Caco-2 (cell line): ENCODE results near the gene DOCK4. TPM values are rescaled to one million over a fixed set of nuclear protein-coding genes. Genes with fewer than 3 reads are reported as not detected.

Experiments used
- BruUV-seq: library from RNA; stranded (reverse); fragments of 400-500 nt; replicated peaks from 2 replicates; lab custom pipeline; 2021; lab: Mats Ljungman, UMichigan
- CTCF ChIA-PET: fragments of 300-600 bp; sonication (Branson Sonifier 250); formaldehyde crosslinking; loops from one replicate; lab custom pipeline; 2022; ENCODE audit warnings: antibody characterized with exemption; lab: Charles Lee
- POLR2A ChIA-PET: fragments of 300-600 bp; sonication (Branson Sonifier 250); formaldehyde crosslinking; loops from one replicate; lab custom pipeline; 2022; ENCODE audit warnings: antibody characterized with exemption; lab: Charles Lee
- DNase-seq, 2 experiments: peaks; one replicate each; pipeline versions ENCODE4 v3.0.0 to v3.0.0-alpha.2; 2020 to 2022
- H3K27me3 ChIP-seq: replicated peaks from 2 replicates; pipeline ENCODE4 v1.6.0; 2011; ENCODE audit warnings: low read length; ENCODE audit not compliant: control insufficient read depth, insufficient read depth
- H3K36me3 ChIP-seq: 2 replicates; pipeline ENCODE4 v1.5.1; 2011; ENCODE audit warnings: low read length; ENCODE audit not compliant: control insufficient read depth, insufficient read depth
- H3K4me1 ChIP-seq: fragments of 250-450 bp; sonication (Bioruptor Pico); 2 replicates; pipeline ENCODE4 v1.5.1; 2020; ENCODE audit warnings: mild to moderate bottlenecking
- H3K4me3 ChIP-seq: 2 replicates; pipeline ENCODE4 v1.5.1; 2011; ENCODE audit warnings: low read depth, mild to moderate bottlenecking, control low read depth, low read length
- H3K9me3 ChIP-seq: fragments of 250-450 bp; sonication (Bioruptor Pico); 2 replicates; pipeline ENCODE4 v1.5.1; 2020; ENCODE audit warnings: mild to moderate bottlenecking, moderate library complexity
- H3K27ac Mint-ChIP-seq: one replicate; pipeline ENCODE4 v1.8.0; 2022; ENCODE audit warnings: mixed read lengths; ENCODE audit not compliant: unreplicated experiment
- H3K27me3 Mint-ChIP-seq: one replicate; pipeline ENCODE4 v1.8.0; 2022; ENCODE audit warnings: mixed read lengths; ENCODE audit not compliant: insufficient read depth, unreplicated experiment
- H3K36me3 Mint-ChIP-seq: one replicate; pipeline ENCODE4 v1.8.0; 2022; ENCODE audit warnings: mild to moderate bottlenecking, mixed read lengths; ENCODE audit not compliant: insufficient read depth, unreplicated experiment
- H3K4me1 Mint-ChIP-seq: one replicate; pipeline ENCODE4 v1.8.0; 2022; ENCODE audit warnings: low read depth, mixed read lengths; ENCODE audit not compliant: unreplicated experiment
- H3K4me3 Mint-ChIP-seq: one replicate; pipeline ENCODE4 v1.8.0; 2022; ENCODE audit warnings: mild to moderate bottlenecking, moderate library complexity, mixed read lengths; ENCODE audit not compliant: unreplicated experiment
- H3K9me3 Mint-ChIP-seq: one replicate; pipeline ENCODE4 v1.8.0; 2022; ENCODE audit warnings: mixed read lengths; ENCODE audit not compliant: unreplicated experiment
- CTCF ChIP-seq, 2 experiments: fragments of 200-600 bp in 1 of 2; IDR thresholded peaks; 1 replicate in 1 of 2; 2 replicates in 1 of 2; pipeline versions ENCODE4 v1.5.1 to v1.8.0; 2011 to 2022; ENCODE audit warnings: antibody characterized with exemption in 1 of 2, control low read depth in 1 of 2, inconsistent platforms in 1 of 2, low read depth in 1 of 2, low read length in 1 of 2, mild to moderate bottlenecking in 1 of 2, moderate library complexity in 1 of 2; ENCODE audit not compliant: insufficient read depth in 1 of 2, severe bottlenecking in 1 of 2, unreplicated experiment in 1 of 2
- intact Hi-C: fragments of 100-400 bp; cut with micrococcal nuclease; formaldehyde crosslinking; loops from one replicate; pipeline ENCODE4 v1.10.0; 2022; ENCODE audit not compliant: unreplicated experiment
- total RNA-seq: library from RNA; stranded (reverse); gene quantifications from 2 replicates; pipeline ENCODE4 v1.2.3, GENCODE V29; 2022

Gene DOCK4
- total RNA-seq, 1 experiment from 2014 or later, result 2.0 TPM

- intact Hi-C loops, result no loop called here
These were observed 204.9 kb downstream of the DOCK4 start for GRCh38 chr7:112001091-112001826.

GRCh38 chr7:111998326-111998725 lies 207.9 kb downstream of the DOCK4 start:
- Histone ChIP-seq H3K27me3 (no peaks in the 10 kb centered on the region), H3K36me3 (no peaks in the 10 kb centered on the region), H3K4me1 (no peaks in the 10 kb centered on the region), H3K9me3 (no peaks in the 10 kb centered on the region), H3K4me3 (no peak overlapping the region)
- BruUV-seq, result no TSS peak
- DNase-seq, result no peak
- CTCF ChIA-PET, result no interaction called here
- no peak overlapping the region for H3K27ac Mint-ChIP-seq
- no peak overlapping the region for H3K4me3 Mint-ChIP-seq
- H3K27me3 Mint-ChIP-seq, result no peaks in the 10 kb centered on the region
- POLR2A ChIA-PET, result no interaction called here
- no peak for TF ChIP-seq CTCF (IDR thresholded peaks at IDR 0.05; ENCODE audit: insufficient read depth in 1 of 2, low read depth in 1 of 2, low read length in 1 of 2, severe bottlenecking in 1 of 2, unreplicated experiment in 1 of 2)
- no peaks in the 10 kb centered on the region for H3K4me1 Mint-ChIP-seq
- H3K36me3 Mint-ChIP-seq, result no peaks in the 10 kb centered on the region
- no peaks in the 10 kb centered on the region for H3K9me3 Mint-ChIP-seq
- intact Hi-C loops, result no loop called here

More at GRCh38 chr7:112001091-112001826, 204.9 kb downstream of the DOCK4 start:
- no peak for DNase-seq
- H3K36me3 ChIP-seq, result no peaks in the 10 kb centered on the region
- H3K9me3 ChIP-seq, result no peaks in the 10 kb centered on the region
- H3K27me3 ChIP-seq, result no peaks in the 10 kb centered on the region
- H3K36me3 Mint-ChIP-seq, result no peaks in the 10 kb centered on the region
- POLR2A ChIA-PET, result no interaction called here
- no peaks in the 10 kb centered on the region for H3K9me3 Mint-ChIP-seq
- H3K4me3 Mint-ChIP-seq, result no peak overlapping the region
- CTCF ChIA-PET, result no interaction called here
- H3K4me3 ChIP-seq, result no peak overlapping the region
- H3K4me1 Mint-ChIP-seq, result no peaks in the 10 kb centered on the region
- no peak for TF ChIP-seq CTCF (IDR thresholded peaks at IDR 0.05; ENCODE audit: insufficient read depth in 1 of 2, low read depth in 1 of 2, low read length in 1 of 2, severe bottlenecking in 1 of 2, unreplicated experiment in 1 of 2)
- H3K4me1 ChIP-seq, result no peaks in the 10 kb centered on the region
- no peaks in the 10 kb centered on the region for H3K27me3 Mint-ChIP-seq
- no peak overlapping the region for H3K27ac Mint-ChIP-seq
- no TSS peak for BruUV-seq

GRCh38 chr7:111997546-111997945 lies 208.7 kb downstream of the DOCK4 start:
- no peak for TF ChIP-seq CTCF (IDR thresholded peaks at IDR 0.05; ENCODE audit: insufficient read depth in 1 of 2, low read depth in 1 of 2, low read length in 1 of 2, severe bottlenecking in 1 of 2, unreplicated experiment in 1 of 2)
- Histone ChIP-seq H3K27me3 (no peaks in the 10 kb centered on the region), H3K4me3 (no peak overlapping the region), H3K36me3 (no peaks in the 10 kb centered on the region), H3K4me1 (no peaks in the 10 kb centered on the region), H3K9me3 (no peaks in the 10 kb centered on the region)
- Mint-ChIP-seq H3K36me3 (no peaks in the 10 kb centered on the region), H3K27ac (no peak overlapping the region), H3K27me3 (no peaks in the 10 kb centered on the region), H3K4me1 (no peaks in the 10 kb centered on the region), H3K4me3 (no peak overlapping the region), H3K9me3 (no peaks in the 10 kb centered on the region)
- intact Hi-C loops, result no loop called here
- no TSS peak for BruUV-seq
- POLR2A ChIA-PET, result no interaction called here
- DNase-seq, result no peak
- CTCF ChIA-PET, result no interaction called here
